HEK293T (cell line): ENCODE measurements around the gene ZNF655.

ENCODE experiments used
- CTCF ChIA-PET: fragments of 350-600 bp; formaldehyde crosslinking; extraction: SDS; loops from one replicate; lab custom pipeline; 2021; ENCODE audit warnings: antibody characterized with exemption, inconsistent platforms; lab: Yijun Ruan, JAX
- POLR2A ChIA-PET: fragments of 350-600 bp; formaldehyde crosslinking; extraction: SDS; loops from one replicate; lab custom pipeline; 2020; ENCODE audit warnings: antibody characterized with exemption, inconsistent platforms; lab: Yijun Ruan, JAX
- DNase-seq: peaks from one replicate; pipeline ENCODE4 v3.0.0; 2012; ENCODE audit warnings: mixed read lengths; ENCODE audit errors: extremely low spot score
- ARNT ChIP-seq: fragments of 450-650 bp; IDR thresholded peaks from 2 replicates; pipeline ENCODE4 v1.6.1; 2017; ENCODE audit warnings: mild to moderate bottlenecking
- BHLHE40 ChIP-seq: fragments of 450-650 bp; IDR thresholded peaks from 2 replicates; pipeline ENCODE4 v1.6.1; 2016; ENCODE audit warnings: mild to moderate bottlenecking, moderate library complexity, borderline replicate concordance
- CTBP1 ChIP-seq: fragments of 450-650 bp; IDR thresholded peaks from 2 replicates; pipeline ENCODE4 v1.6.1; 2016; ENCODE audit warnings: borderline replicate concordance
- ELF4 ChIP-seq: fragments of 450-650 bp; IDR thresholded peaks from 2 replicates; pipeline ENCODE4 v1.6.1; 2017; ENCODE audit warnings: antibody characterized with exemption
- FOXA1 ChIP-seq: fragments of 450-650 bp; IDR thresholded peaks from 2 replicates; pipeline ENCODE4 v1.6.1; 2016; ENCODE audit warnings: mild to moderate bottlenecking
- FOXK2 ChIP-seq: fragments of 450-650 bp; IDR thresholded peaks from 2 replicates; pipeline ENCODE4 v1.6.1; 2016; ENCODE audit warnings: mild to moderate bottlenecking
- FOXM1 ChIP-seq: fragments of 450-650 bp; IDR thresholded peaks from 2 replicates; pipeline ENCODE4 v1.6.1; 2017; ENCODE audit warnings: mild to moderate bottlenecking, borderline replicate concordance
- HDGF ChIP-seq: fragments of 450-650 bp; IDR thresholded peaks from 2 replicates; pipeline ENCODE4 v1.6.1; 2017; ENCODE audit warnings: antibody characterized with exemption, borderline replicate concordance
- L3MBTL2 ChIP-seq: fragments of 450-650 bp; conservative IDR thresholded peaks from 2 replicates; pipeline ENCODE4 v1.6.1; 2016; ENCODE audit warnings: mild to moderate bottlenecking
- LEF1 ChIP-seq: fragments of 450-650 bp; IDR thresholded peaks from 2 replicates; pipeline ENCODE4 v1.6.1; 2017; ENCODE audit warnings: mild to moderate bottlenecking, borderline replicate concordance
- NFRKB ChIP-seq: fragments of 450-650 bp; IDR thresholded peaks from 2 replicates; pipeline ENCODE4 v1.6.1; 2016; ENCODE audit warnings: mild to moderate bottlenecking, moderate library complexity
- PKNOX1 ChIP-seq: fragments of 450-650 bp; IDR thresholded peaks from 2 replicates; pipeline ENCODE4 v1.6.1; 2016
- SP1 ChIP-seq: fragments of 450-650 bp; IDR thresholded peaks from 2 replicates; pipeline ENCODE4 v1.6.1; 2017
- SUZ12 ChIP-seq: fragments of 450-650 bp; IDR thresholded peaks from 2 replicates; pipeline ENCODE4 v1.6.1; 2016; ENCODE audit warnings: mild to moderate bottlenecking
- TARDBP ChIP-seq: fragments of 450-650 bp; IDR thresholded peaks from 2 replicates; pipeline ENCODE4 v1.6.1; 2016
- ZNF384 ChIP-seq: fragments of 450-650 bp; IDR thresholded peaks from 2 replicates; pipeline ENCODE4 v1.6.1; 2016

ZNF655 gene

GRCh38 chr7:99615989-99616358, 57.5 kb downstream of the ZNF655 start:
- CTCF ChIA-PET, result interaction anchor here (0.7 to 1.5 kb wide), 4 partner anchors 14 to 102 kb away, joined by 3 to 5 read pairs (median 3); no protein-coding TSS in a partner anchor
- no peak for DNase-seq
- TF ChIP-seq ZNF384 (no peak), NFRKB (no peak), SP1 (no peak), ARNT (no peak), SUZ12 (no peak), FOXA1 (no peak), HDGF (no peak), L3MBTL2 (no peak), FOXM1 (no peak), ELF4 (no peak), LEF1 (no peak), FOXK2 (no peak), BHLHE40 (no peak), CTBP1 (no peak), PKNOX1 (no peak), TARDBP (no peak)
- POLR2A ChIA-PET, result interaction anchor here (0.7 to 3.8 kb wide), 12 partner anchors 14 to 832 kb away, joined by 3 to 31 read pairs (median 4); partner anchors contain the start of genes AP4M1, FAM200A, MCM7 and ZKSCAN5

- ChIA-PET POLR2A (interaction anchor here (0.5 to 3.8 kb wide), 23 partner anchors 10 to 831 kb away, joined by 3 to 31 read pairs (median 4); partner anchors contain the start of genes AP4M1, CPSF4, FAM200A and MCM7), CTCF (interaction anchor here (1.0 to 1.5 kb wide), 3 partner anchors 15 to 91 kb away, joined by 3 to 5 read pairs (median 3); no protein-coding TSS in a partner anchor)
- peak; percentile 96 for DNase-seq
- TF ChIP-seq L3MBTL2 (peak; percentile 92), PKNOX1 (no peak), LEF1 (no peak), ARNT (peak; percentile 90), BHLHE40 (no peak)
Measured at GRCh38 chr7:99616359-99617191, 58.1 kb downstream of the ZNF655 start, which contains the start of gene ZSCAN25. TSS of gene ZSCAN25 (plus strand) at chr7:99616946. CDS start at chr7:99619607, 2,661 bp downstream.

- ChIA-PET POLR2A (interaction anchor here (0.8 to 3.8 kb wide), 14 partner anchors 11 to 830 kb away, joined by 3 to 31 read pairs (median 4); partner anchors contain the start of genes TRIM4, ZKSCAN5 and ZNF655), CTCF (interaction anchor here (1.5 kb wide), 1 partner anchor 16 kb away, joined by 3 read pairs; no protein-coding TSS in a partner anchor)
- no peak for TF ChIP-seq CTBP1
- TF ChIP-seq L3MBTL2, result no peak
- no peak for TF ChIP-seq FOXA1
- no peak for TF ChIP-seq PKNOX1
- TF ChIP-seq ZNF384, result no peak
- no peak for TF ChIP-seq SUZ12
- no peak for TF ChIP-seq SP1
- no peak for TF ChIP-seq FOXM1
- TF ChIP-seq TARDBP, result no peak
- DNase-seq, result no peak
Measured at GRCh38 chr7:99617192-99617781, 58.8 kb downstream of the ZNF655 start.

GRCh38 chr7:99618726-99619125, 60.3 kb downstream of the ZNF655 start:
- DNase-seq, result no peak
- no peak for TF ChIP-seq ZNF384
- TF ChIP-seq BHLHE40, result no peak
- POLR2A ChIA-PET, result no interaction called here
- CTCF ChIA-PET, result no interaction called here

GRCh38 chr7:99619571-99620130, 61.2 kb downstream of the ZNF655 start:
- no peak for DNase-seq
- POLR2A ChIA-PET, result no interaction called here
- no peak for TF ChIP-seq SP1
- no peak for TF ChIP-seq FOXK2
- TF ChIP-seq HDGF, result no peak
- no peak for TF ChIP-seq FOXA1
- no peak for TF ChIP-seq SUZ12
- TF ChIP-seq NFRKB, result no peak
- no peak for TF ChIP-seq PKNOX1
- TF ChIP-seq LEF1, result no peak
- no peak for TF ChIP-seq BHLHE40
- TF ChIP-seq ARNT, result no peak
- no peak for TF ChIP-seq FOXM1
- no peak for TF ChIP-seq L3MBTL2
- CTCF ChIA-PET, result no interaction called here
